ENCODE measurements around the gene KCND2. TPM values are rescaled to one million over a fixed set of nuclear protein-coding genes. Genes with fewer than 3 reads are reported as not detected.

The KCND2 gene
- total and polyA plus RNA-seq, 7 donors = under 0.01 to 3.3 (median 1.3) TPM; not detected in 1

GRCh38 chr7:120600607-120601006 lies 327.6 kb downstream of the KCND2 start:
- Histone ChIP-seq H3K4me3 (no peak overlapping the region), H3K27me3 (no peaks in the 10 kb centered on the region), H3K4me1 (no peaks in the 10 kb centered on the region), H3K27ac (no peak overlapping the region), H3K9me3 (no peaks in the 10 kb centered on the region), H3K36me3 (no peaks in the 10 kb centered on the region)
- 94 to 95% methylated on average over 1 of the region's 1 CpG for WGBS, 2 donors
- no peak for DNase-seq
- intact Hi-C loops (cut with DNase I) = no loop called here
- TF ChIP-seq POLR2A (IDR thresholded peaks at IDR 0.05) (no peak), POLR2AphosphoS5 (IDR thresholded peaks at IDR 0.05) (no peak), CTCF (IDR thresholded peaks at IDR 0.05) (no peak), EP300 (IDR thresholded peaks at IDR 0.05) (no peak)

DNA sequence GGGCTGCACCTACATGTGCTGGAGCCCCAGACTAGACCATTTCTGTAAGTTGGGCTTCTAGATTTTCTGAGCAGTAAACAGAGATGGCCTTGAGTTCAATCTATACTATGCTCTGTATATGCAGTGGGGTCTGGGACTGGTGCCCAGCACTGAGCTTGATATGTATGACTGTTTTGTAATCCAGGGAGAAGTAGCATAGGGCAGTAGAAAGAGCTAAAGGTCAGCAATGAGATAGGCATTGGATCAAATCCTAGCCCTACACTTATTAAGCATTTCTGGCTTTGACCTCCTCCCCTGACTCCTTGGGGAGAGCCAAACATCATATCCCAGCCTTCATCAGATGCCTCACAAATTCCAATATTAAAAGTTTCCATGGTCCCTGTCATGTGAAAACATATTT lies 330.4 kb downstream of the KCND2 start:
- Histone ChIP-seq H3K9me3 (no peaks in the 10 kb centered on the region), H3K4me1 (no peaks in the 10 kb centered on the region)
- no peak for TF ChIP-seq POLR2AphosphoS5 (IDR thresholded peaks at IDR 0.05)
- no peak for TF ChIP-seq POLR2A (IDR thresholded peaks at IDR 0.05)
- no peak for TF ChIP-seq EP300 (IDR thresholded peaks at IDR 0.05)
- TF ChIP-seq CTCF (IDR thresholded peaks at IDR 0.05) = no peak

GRCh38 chr7:120609136-120609753 lies 336.3 kb downstream of the KCND2 start:
- no peak for DNase-seq
- Histone ChIP-seq H3K4me3 (no peak overlapping the region), H3K4me1 (no peaks in the 10 kb centered on the region), H3K27ac (no peak overlapping the region), H3K9me3 (no peaks in the 10 kb centered on the region), H3K27me3 (no peaks in the 10 kb centered on the region), H3K36me3 (no peaks in the 10 kb centered on the region)
- WGBS, 2 donors = 72 to 80% methylated on average over 7 of the region's 7 CpGs
- no peak for TF ChIP-seq POLR2AphosphoS5 (IDR thresholded peaks at IDR 0.05)
- no peak for TF ChIP-seq CTCF (IDR thresholded peaks at IDR 0.05)
- TF ChIP-seq POLR2A (IDR thresholded peaks at IDR 0.05) = no peak
- intact Hi-C loops (cut with DNase I) = no loop called here

More for the DNA sequence above, 330.4 kb downstream of the KCND2 start:
- H3K27me3 ChIP-seq = no peaks in the 10 kb centered on the region
- H3K4me3 ChIP-seq = no peak overlapping the region
- DNase-seq = no peak
- no peaks in the 10 kb centered on the region for H3K36me3 ChIP-seq
- intact Hi-C loops (cut with DNase I) = no loop called here
- no peak overlapping the region for H3K27ac ChIP-seq

DNA sequence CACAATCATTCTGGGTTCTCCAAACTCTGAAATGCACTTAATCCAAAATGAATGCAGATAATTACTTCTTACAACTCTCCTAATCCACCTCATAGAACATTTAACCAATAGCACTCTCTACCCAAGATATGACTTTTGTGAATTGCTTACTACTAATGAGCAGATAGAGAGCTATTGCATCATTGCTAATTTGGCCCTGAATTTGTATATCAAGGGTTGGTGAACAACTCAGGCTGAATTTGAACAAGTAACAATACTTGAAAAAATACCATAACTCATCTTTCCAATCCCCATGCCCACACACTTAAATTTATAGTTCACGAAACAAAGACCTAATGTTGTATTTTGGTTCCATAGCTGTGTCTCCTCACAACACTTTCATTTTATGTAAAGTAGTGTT lies 339.0 kb downstream of the KCND2 start:
- Histone ChIP-seq H3K27ac (no peak overlapping the region), H3K4me3 (no peak overlapping the region), H3K9me3 (no peaks in the 10 kb centered on the region), H3K27me3 (no peaks in the 10 kb centered on the region), H3K36me3 (no peaks in the 10 kb centered on the region), H3K4me1 (no peaks in the 10 kb centered on the region)
- TF ChIP-seq POLR2AphosphoS5 (IDR thresholded peaks at IDR 0.05) (no peak), POLR2A (IDR thresholded peaks at IDR 0.05) (no peak), EP300 (IDR thresholded peaks at IDR 0.05) (no peak), CTCF (IDR thresholded peaks at IDR 0.05) (no peak)
- intact Hi-C loops (cut with DNase I) = no loop called here
- no peak for DNase-seq
- WGBS, 2 donors = 91% methylated on average over 1 of the region's 1 CpG

DNA sequence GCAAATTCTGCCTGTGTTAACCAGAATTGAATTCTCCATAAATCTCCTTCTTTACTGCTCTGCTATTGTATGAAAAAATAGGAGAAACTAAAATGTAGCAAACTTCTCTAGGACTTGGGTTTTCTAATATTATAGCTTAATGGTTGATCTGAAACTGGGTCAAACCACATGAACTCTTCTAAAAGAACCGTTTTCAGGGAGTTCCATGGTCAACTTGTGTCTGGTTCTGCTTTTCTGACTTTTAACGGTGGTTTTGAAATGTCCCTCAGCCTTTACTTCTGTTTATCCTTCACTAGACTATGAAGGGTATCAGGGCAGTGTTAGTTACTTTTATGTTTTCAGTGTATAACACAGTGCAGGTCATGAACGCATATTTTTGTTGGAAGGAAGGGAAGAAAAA lies 342.7 kb downstream of the KCND2 start:
- Histone ChIP-seq H3K9me3 (no peaks in the 10 kb centered on the region), H3K4me3 (no peak overlapping the region), H3K27me3 (no peaks in the 10 kb centered on the region), H3K36me3 (no peaks in the 10 kb centered on the region), H3K27ac (no peak overlapping the region), H3K4me1 (no peaks in the 10 kb centered on the region)
- 57 to 68% methylated on average over 3 of the region's 3 CpGs for WGBS, 2 donors
- intact Hi-C loops (cut with DNase I) = no loop called here
- no peak for TF ChIP-seq POLR2A (IDR thresholded peaks at IDR 0.05)
- no peak for TF ChIP-seq CTCF (IDR thresholded peaks at IDR 0.05)
- TF ChIP-seq POLR2AphosphoS5 (IDR thresholded peaks at IDR 0.05) = no peak
- DNase-seq = no peak
